CD4-positive, alpha-beta T cell treated with Interleukin-17A for 4 hours (primary cell): Measurements from ENCODE around the gene TMEM272.

Source experiments
- DNase-seq: peaks from one replicate; pipeline ENCODE4 v3.0.0-alpha.2; 2020; ENCODE audit warnings: mixed read lengths

The TMEM272 gene

GRCh38 chr13:51844862-51845573, at the start of gene TMEM272:
Gene TMEM272, minus strand, starts transcription at chr13:51845177. Its CDS starts 6,647 bp downstream, at chr13:51838530.
- peak; percentile 65 for DNase-seq

- no peak for DNase-seq
Measured at GRCh38 chr13:51894239-51894638, 49.3 kb upstream of the TMEM272 start.

- no peak for DNase-seq
Measured at GRCh38 chr13:51892657-51893056, 47.7 kb upstream of the TMEM272 start.

- no peak for DNase-seq
Measured at GRCh38 chr13:51887468-51887867, 42.5 kb upstream of the TMEM272 start.

- no peak for DNase-seq
Measured at GRCh38 chr13:51885651-51886050, 40.7 kb upstream of the TMEM272 start.

- no peak for DNase-seq
Measured at GRCh38 chr13:51883226-51883600, 38.2 kb upstream of the TMEM272 start.

GRCh38 chr13:51882570-51883225, 37.7 kb upstream of the TMEM272 start:
- DNase-seq = no peak

- no peak for DNase-seq
Measured at GRCh38 chr13:51881296-51881695, 36.3 kb upstream of the TMEM272 start.

- no peak for DNase-seq
Measured at GRCh38 chr13:51879133-51879532, 34.2 kb upstream of the TMEM272 start.

- no peak for DNase-seq
Measured at GRCh38 chr13:51874651-51875050, 29.7 kb upstream of the TMEM272 start.

- no peak for DNase-seq
Measured at GRCh38 chr13:51873837-51874236, 28.9 kb upstream of the TMEM272 start.

- DNase-seq = no peak
Measured at GRCh38 chr13:51873117-51873798, 28.3 kb upstream of the TMEM272 start.

GRCh38 chr13:51870616-51871015, 25.6 kb upstream of the TMEM272 start:
- no peak for DNase-seq

GRCh38 chr13:51869916-51870315, 24.9 kb upstream of the TMEM272 start:
- no peak for DNase-seq

- no peak for DNase-seq
Measured at GRCh38 chr13:51867062-51867461, 22.1 kb upstream of the TMEM272 start.

- no peak for DNase-seq
Measured at GRCh38 chr13:51865838-51866237, 20.9 kb upstream of the TMEM272 start.

- peak; percentile 8 for DNase-seq
Measured at GRCh38 chr13:51862957-51863356, 18.0 kb upstream of the TMEM272 start.

GRCh38 chr13:51861723-51862300, 16.8 kb upstream of the TMEM272 start, which contains the start of gene CCDC70:
Gene CCDC70, plus strand, starts transcription at chr13:51861969. Its CDS starts 3,443 bp downstream, at chr13:51865412.
- no peak for DNase-seq

- no peak for DNase-seq
Measured at GRCh38 chr13:51858433-51859247, 13.7 kb upstream of the TMEM272 start.

GRCh38 chr13:51856998-51857397, 12.0 kb upstream of the TMEM272 start:
- no peak for DNase-seq

- DNase-seq = no peak
Measured at GRCh38 chr13:51856027-51856736, 11.2 kb upstream of the TMEM272 start.
